ENCODE results near the gene TRABD2A.

GRCh38 chr2:84815146-84815545 lies 65.7 kb downstream of the TRABD2A start:
- no peak for TF ChIP-seq CTCF (IDR thresholded peaks at IDR 0.05; ENCODE audit: low read length)
- no peak for TF ChIP-seq EZH2 (optimal IDR thresholded peaks at IDR 0.05; ENCODE audit: low read depth, low read length)
